WTC11 (cell line): ENCODE results near the gene RNASE9. TPM values are rescaled to one million over a fixed set of nuclear protein-coding genes. Genes with fewer than 3 reads are reported as not detected.
"Not testable (repeated sequence)": the region's sequence is repeated elsewhere in the genome, so short reads cannot be mapped to it uniquely, and the experiment has no call there.

Experiments
- ATAC-seq: fragments of 200-7000 bp; cut with Tn5 transposase; 2 replicates; pipeline ENCODE4 v1.10.0; 2021; ENCODE audit warnings: mild to moderate bottlenecking, moderate library complexity
- CTCF ChIA-PET: fragments of 300-600 bp; sonication (Branson Sonifier 250); formaldehyde crosslinking; loops from one replicate; lab custom pipeline; 2021; ENCODE audit warnings: antibody characterized with exemption; lab: Charles Lee
- POLR2A ChIA-PET: fragments of 350-600 bp; sonication (Branson Sonifier 250); formaldehyde crosslinking; loops from one replicate; lab custom pipeline; 2021; ENCODE audit warnings: antibody characterized with exemption; lab: Charles Lee
- DNase-seq: peaks from one replicate; pipeline ENCODE4 v3.0.0; 2021; ENCODE audit warnings: low spot score
- H3K27ac Mint-ChIP-seq: 2 replicates; pipeline ENCODE4 v1.8.0; 2021; ENCODE audit warnings: mixed read lengths
- H3K27me3 Mint-ChIP-seq: 2 replicates; pipeline ENCODE4 v1.8.0; 2021; ENCODE audit warnings: low read depth, mild to moderate bottlenecking, moderate library complexity, mixed read lengths
- H3K36me3 Mint-ChIP-seq: 2 replicates; pipeline ENCODE4 v1.8.0; 2021; ENCODE audit warnings: mixed read lengths
- H3K4me1 Mint-ChIP-seq: 2 replicates; pipeline ENCODE4 v1.8.0; 2022; ENCODE audit warnings: mixed read lengths
- H3K4me3 Mint-ChIP-seq: 2 replicates; pipeline ENCODE4 v1.8.0; 2021; ENCODE audit warnings: mild to moderate bottlenecking, moderate library complexity, mixed read lengths
- H3K9me3 Mint-ChIP-seq: 2 replicates; pipeline ENCODE4 v1.8.0; 2021; ENCODE audit warnings: mixed read lengths
- AR ChIP-seq: fragments of 250-450 bp; sonication (Bioruptor Pico); IDR thresholded peaks from 2 replicates; pipeline ENCODE4 v1.9.0; 2021; ENCODE audit warnings: mild to moderate bottlenecking
- CTCF ChIP-seq: fragments of 200-600 bp; IDR thresholded peaks from 2 replicates; pipeline ENCODE4 v1.8.0; 2022; ENCODE audit warnings: antibody characterized with exemption
- E2F5 ChIP-seq: sonication (generic); formaldehyde crosslinking; IDR thresholded peaks from 2 replicates; pipeline ENCODE4 v1.8.1; 2022; ENCODE audit warnings: mild to moderate bottlenecking, moderate library complexity, missing genetic modification reagents
- ELF4 ChIP-seq: sonication (generic); formaldehyde crosslinking; IDR thresholded peaks from 2 replicates; pipeline ENCODE4 v1.8.1; 2022; ENCODE audit warnings: low read depth, mild to moderate bottlenecking, moderate library complexity, missing genetic modification reagents
- IRF2 ChIP-seq: sonication (generic); formaldehyde crosslinking; IDR thresholded peaks from 2 replicates; pipeline ENCODE4 v1.8.0; 2022; ENCODE audit warnings: low read depth, missing genetic modification reagents, borderline replicate concordance
- MXD4 ChIP-seq: fragments of 250-450 bp; sonication (Bioruptor Pico); IDR thresholded peaks from 2 replicates; pipeline ENCODE4 v1.8.0; 2021; ENCODE audit warnings: mild to moderate bottlenecking, moderate library complexity, borderline replicate concordance
- MYBL2 ChIP-seq: sonication (generic); formaldehyde crosslinking; IDR thresholded peaks from 2 replicates; pipeline ENCODE4 v1.8.1; 2023; ENCODE audit warnings: mild to moderate bottlenecking, moderate library complexity, missing genetic modification reagents
- NFYB ChIP-seq: sonication (generic); formaldehyde crosslinking; conservative IDR thresholded peaks from 2 replicates; pipeline ENCODE4 v1.8.0; 2022; ENCODE audit warnings: low read depth, missing genetic modification reagents
- NR3C1 ChIP-seq: sonication (generic); formaldehyde crosslinking; conservative IDR thresholded peaks from 2 replicates; pipeline ENCODE4 v1.8.1; 2023; ENCODE audit warnings: low read depth, mild to moderate bottlenecking, missing genetic modification reagents
- PRDM15 ChIP-seq: sonication (generic); formaldehyde crosslinking; IDR thresholded peaks from 2 replicates; pipeline ENCODE4 v1.8.0; 2022; ENCODE audit warnings: missing genetic modification reagents
- PREB ChIP-seq: sonication (generic); formaldehyde crosslinking; IDR thresholded peaks from 2 replicates; pipeline ENCODE4 v1.8.1; 2022; ENCODE audit warnings: mild to moderate bottlenecking, missing genetic modification reagents, moderate library complexity, borderline replicate concordance
- RORB ChIP-seq: fragments of 250-450 bp; sonication (Bioruptor Pico); IDR thresholded peaks from 2 replicates; pipeline ENCODE4 v1.9.0; 2021; ENCODE audit warnings: mild to moderate bottlenecking
- SMAD4 ChIP-seq: sonication (generic); formaldehyde crosslinking; IDR thresholded peaks from 2 replicates; pipeline ENCODE4 v1.8.0; 2022; ENCODE audit warnings: mild to moderate bottlenecking, missing genetic modification reagents
- ZNF219 ChIP-seq: sonication (generic); formaldehyde crosslinking; IDR thresholded peaks from 2 replicates; pipeline ENCODE4 v1.8.0; 2023; ENCODE audit warnings: missing genetic modification reagents, mild to moderate bottlenecking, borderline replicate concordance
- ZNF416 ChIP-seq: fragments of 250-450 bp; sonication (Bioruptor Pico); IDR thresholded peaks from 2 replicates; pipeline ENCODE4 v1.9.0; 2021; ENCODE audit warnings: mild to moderate bottlenecking, inconsistent platforms
- total RNA-seq: library from RNA; stranded (reverse); gene quantifications from 3 replicates; pipeline ENCODE4 v1.2.3, GENCODE V29; 2021

RNASE9 gene
- total RNA-seq, 1 experiment from 2014 or later, result not detected

GRCh38 chr14:20597108-20597507 is 36.3 kb upstream of the RNASE9 start (continued):
- TF ChIP-seq AR (CRISPR knock-in tag) (no peak), E2F5 (CRISPR knock-in tag) (no peak), NFYB (CRISPR knock-in tag) (no peak)

- ATAC-seq, CTCF ChIA-PET, H3K27ac Mint-ChIP-seq, H3K4me3 Mint-ChIP-seq, H3K4me1 Mint-ChIP-seq, H3K27me3 Mint-ChIP-seq, H3K36me3 Mint-ChIP-seq, DNase-seq, H3K9me3 Mint-ChIP-seq, POLR2A ChIA-PET: not testable (repeated sequence)
Observed at GRCh38 chr14:20595726-20596125, 34.9 kb upstream of the RNASE9 start.

- Mint-ChIP-seq H3K4me1 (peaks cover 2% of the 10 kb centered on the region), H3K36me3 (no peaks in the 10 kb centered on the region), H3K27ac (no peak overlapping the region), H3K27me3 (no peaks in the 10 kb centered on the region; the same call in 1 of the 2 replicates)
- ChIA-PET POLR2A (no interaction called here), CTCF (no interaction called here)
- no peak for ATAC-seq
- no peak for TF ChIP-seq SMAD4
- TF ChIP-seq IRF2 (CRISPR knock-in tag), result no peak
- TF ChIP-seq PRDM15 (CRISPR knock-in tag), result no peak
- TF ChIP-seq NR3C1 (CRISPR knock-in tag), result no peak
- no peak for TF ChIP-seq E2F5 (CRISPR knock-in tag)
- no peak for TF ChIP-seq RORB
- no peak for TF ChIP-seq PREB
- no peak for TF ChIP-seq ZNF416 (CRISPR knock-in tag)
- no peak for TF ChIP-seq ELF4
- no peak for TF ChIP-seq CTCF
- no peak for TF ChIP-seq MYBL2 (CRISPR knock-in tag)
- TF ChIP-seq MXD4 (CRISPR knock-in tag), result no peak
- TF ChIP-seq ZNF219 (CRISPR knock-in tag), result no peak
- TF ChIP-seq, all 79 proteins: peak for 0
- H3K9me3 Mint-ChIP-seq, result no peaks in the 10 kb centered on the region
- DNase-seq, result no peak
- H3K4me3 Mint-ChIP-seq, result no peak overlapping the region
Observed at GRCh38 chr14:20592574-20592973, 31.7 kb upstream of the RNASE9 start.
